RWPE2 (cell line): Measurements from ENCODE around the gene EFS.

Experiments
- ATAC-seq: fragments of 200-7000 bp; cut with Tn5 transposase; 3 replicates; pipeline ENCODE4 v1.9.1; 2021; ENCODE audit warnings: low read depth
- DNase-seq: peaks from one replicate; pipeline ENCODE4 v3.0.0-alpha.2; 2020; ENCODE audit warnings: low spot score
- H3K27ac ChIP-seq: fragments of 450-650 bp; 2 replicates; pipeline ENCODE4 v1.5.1; 2017; ENCODE audit warnings: mild to moderate bottlenecking; ENCODE audit not compliant: poor library complexity, severe bottlenecking
- H3K27me3 ChIP-seq: fragments of 250-450 bp; sonication (Bioruptor Pico); 2 replicates; pipeline ENCODE4 v1.5.1; 2021; ENCODE audit warnings: mild to moderate bottlenecking, moderate library complexity; ENCODE audit not compliant: insufficient read depth, poor library complexity, severe bottlenecking
- H3K36me3 ChIP-seq: fragments of 250-450 bp; sonication (Bioruptor Pico); 2 replicates; pipeline ENCODE4 v1.5.1; 2020; ENCODE audit warnings: low read depth, mild to moderate bottlenecking, moderate library complexity
- H3K4me1 ChIP-seq: fragments of 250-450 bp; sonication (Bioruptor Pico); 2 replicates; pipeline ENCODE4 v1.5.1; 2021; ENCODE audit warnings: mild to moderate bottlenecking, moderate library complexity; ENCODE audit not compliant: insufficient read depth, poor library complexity, severe bottlenecking
- H3K4me3 ChIP-seq: fragments of 250-450 bp; sonication (Bioruptor Pico); 2 replicates; pipeline ENCODE4 v1.5.1; 2021; ENCODE audit warnings: mild to moderate bottlenecking, moderate library complexity; ENCODE audit not compliant: severe bottlenecking
- H3K9me3 ChIP-seq: fragments of 250-450 bp; sonication (Bioruptor Pico); 2 replicates; pipeline ENCODE4 v1.5.1; 2021; ENCODE audit warnings: mild to moderate bottlenecking, moderate library complexity; ENCODE audit not compliant: severe bottlenecking
- CTCF ChIP-seq: fragments of 450-650 bp; IDR thresholded peaks from one replicate; pipeline ENCODE4 v1.5.1; 2017; ENCODE audit warnings: mild to moderate bottlenecking, moderate library complexity; ENCODE audit not compliant: poor library complexity, severe bottlenecking

The EFS gene

GRCh38 chr14:23356662-23357061 lies 8.3 kb downstream of the EFS start:
- DNase-seq (no peak), ATAC-seq (no peak)
- Histone ChIP-seq H3K9me3 (no peaks in the 10 kb centered on the region), H3K36me3 (no peaks in the 10 kb centered on the region), H3K4me3 (no peak overlapping the region), H3K27ac (no peak overlapping the region), H3K4me1 (no peaks in the 10 kb centered on the region), H3K27me3 (no peaks in the 10 kb centered on the region)
- TF ChIP-seq CTCF = no peak

- Histone ChIP-seq H3K4me3 (no peak overlapping the region), H3K9me3 (no peaks in the 10 kb centered on the region), H3K27ac (no peak overlapping the region), H3K36me3 (no peaks in the 10 kb centered on the region), H3K27me3 (no peaks in the 10 kb centered on the region), H3K4me1 (no peaks in the 10 kb centered on the region)
- DNase-seq = no peak
- TF ChIP-seq CTCF = no peak
- ATAC-seq = no peak
Observed at GRCh38 chr14:23355871-23356435, 9.0 kb downstream of the EFS start.

- TF ChIP-seq CTCF = no peak
- H3K36me3 ChIP-seq = no peaks in the 10 kb centered on the region
- no peak overlapping the region for H3K27ac ChIP-seq
- ATAC-seq (no peak), DNase-seq (no peak)
- no peaks in the 10 kb centered on the region for H3K27me3 ChIP-seq
- no peaks in the 10 kb centered on the region for H3K9me3 ChIP-seq
- H3K4me3 ChIP-seq = no peak overlapping the region
- no peaks in the 10 kb centered on the region for H3K4me1 ChIP-seq
Observed at GRCh38 chr14:23354990-23355389, 10.0 kb downstream of the EFS start.

- Histone ChIP-seq H3K27me3 (no peaks in the 10 kb centered on the region), H3K9me3 (no peaks in the 10 kb centered on the region), H3K27ac (no peak overlapping the region), H3K36me3 (no peaks in the 10 kb centered on the region), H3K4me3 (no peak overlapping the region), H3K4me1 (no peaks in the 10 kb centered on the region)
- no peak for TF ChIP-seq CTCF
- ATAC-seq (no peak), DNase-seq (no peak)
Observed at GRCh38 chr14:23353433-23353780, 11.6 kb downstream of the EFS start.

- Histone ChIP-seq H3K9me3 (no peaks in the 10 kb centered on the region), H3K36me3 (no peaks in the 10 kb centered on the region), H3K4me1 (no peaks in the 10 kb centered on the region), H3K4me3 (peak within 1 kb of the TSS; percentile 50), H3K27me3 (no peaks in the 10 kb centered on the region), H3K27ac (no peak within 1 kb of the TSS)
- DNase-seq (peak; percentile 82), ATAC-seq (peak; percentile 90)
- TF ChIP-seq CTCF = peak; percentile 36
Observed at GRCh38 chr14:23352506-23353432, 12.2 kb downstream of the EFS start, which contains the start of gene SLC22A17. Gene SLC22A17, minus strand, starts transcription at chr14:23352887.
